ENCODE results near the gene OR10V1.
"Not testable (repeated sequence)": the region's sequence is repeated elsewhere in the genome, so short reads cannot be mapped to it uniquely, and the experiment has no call there.

Gene OR10V1

DNA sequence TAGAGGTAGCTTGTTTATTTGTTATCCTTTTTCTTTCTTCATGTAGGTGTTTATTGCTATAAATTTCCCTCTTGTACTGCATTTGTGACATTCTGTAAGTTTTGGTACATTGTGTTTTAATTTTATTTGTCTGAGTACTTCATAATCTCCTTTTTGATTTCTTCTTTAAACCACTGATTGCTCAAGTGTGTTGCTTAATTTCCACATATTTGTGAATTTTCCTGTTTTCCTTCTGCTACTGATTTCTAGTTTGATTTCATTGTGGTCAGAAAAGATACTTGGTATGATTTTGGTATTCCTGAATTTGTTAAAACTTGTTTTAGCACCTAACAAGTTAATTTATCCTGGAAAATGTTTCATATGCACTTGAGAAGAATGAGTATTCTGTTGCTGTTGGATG lies 15.1 kb downstream of the OR10V1 start:
- TF ChIP-seq, protein P1, sequence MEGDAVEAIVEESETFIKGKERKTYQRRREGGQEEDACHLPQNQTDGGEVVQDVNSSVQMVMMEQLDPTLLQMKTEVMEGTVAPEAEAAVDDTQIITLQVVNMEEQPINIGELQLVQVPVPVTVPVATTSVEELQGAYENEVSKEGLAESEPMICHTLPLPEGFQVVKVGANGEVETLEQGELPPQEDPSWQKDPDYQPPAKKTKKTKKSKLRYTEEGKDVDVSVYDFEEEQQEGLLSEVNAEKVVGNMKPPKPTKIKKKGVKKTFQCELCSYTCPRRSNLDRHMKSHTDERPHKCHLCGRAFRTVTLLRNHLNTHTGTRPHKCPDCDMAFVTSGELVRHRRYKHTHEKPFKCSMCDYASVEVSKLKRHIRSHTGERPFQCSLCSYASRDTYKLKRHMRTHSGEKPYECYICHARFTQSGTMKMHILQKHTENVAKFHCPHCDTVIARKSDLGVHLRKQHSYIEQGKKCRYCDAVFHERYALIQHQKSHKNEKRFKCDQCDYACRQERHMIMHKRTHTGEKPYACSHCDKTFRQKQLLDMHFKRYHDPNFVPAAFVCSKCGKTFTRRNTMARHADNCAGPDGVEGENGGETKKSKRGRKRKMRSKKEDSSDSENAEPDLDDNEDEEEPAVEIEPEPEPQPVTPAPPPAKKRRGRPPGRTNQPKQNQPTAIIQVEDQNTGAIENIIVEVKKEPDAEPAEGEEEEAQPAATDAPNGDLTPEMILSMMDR (IDR thresholded peaks at IDR 0.05; ENCODE audit: low read depth, low read length, missing control alignments): no peak
- no peak for DNase-seq (ENCODE audit: extremely low read depth, low read depth)

DNA sequence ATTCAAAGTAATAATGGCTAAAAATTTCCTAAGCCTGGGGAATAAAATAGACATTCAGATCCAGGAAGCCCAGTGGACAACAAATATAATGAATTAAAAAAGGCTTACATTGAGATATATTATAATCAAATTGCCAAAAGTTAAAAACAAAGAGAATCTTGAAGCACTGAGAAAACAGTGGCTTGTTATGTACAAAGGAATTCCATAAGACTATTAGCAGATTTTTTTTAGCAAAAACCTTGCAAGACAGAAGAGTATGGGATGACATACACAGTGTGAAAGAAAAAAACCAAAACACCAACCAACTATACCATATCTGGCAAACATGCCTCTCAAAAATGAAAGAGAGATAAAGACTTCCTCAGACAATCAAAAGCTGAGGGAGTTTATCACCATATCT lies 20.7 kb downstream of the OR10V1 start:
- DNase-seq (ENCODE audit: extremely low read depth, low read depth): no peak
- TF ChIP-seq, protein P1 (IDR thresholded peaks at IDR 0.05; ENCODE audit: low read depth, low read length, missing control alignments): no peak
- H3K4me3 ChIP-seq (replicated peaks; ENCODE audit: low read depth, low read length): no peak overlapping the region

More for the DNA sequence above, 15.1 kb downstream of the OR10V1 start:
- no peak overlapping the region for H3K4me3 ChIP-seq (replicated peaks; ENCODE audit: low read depth, low read length)

DNA sequence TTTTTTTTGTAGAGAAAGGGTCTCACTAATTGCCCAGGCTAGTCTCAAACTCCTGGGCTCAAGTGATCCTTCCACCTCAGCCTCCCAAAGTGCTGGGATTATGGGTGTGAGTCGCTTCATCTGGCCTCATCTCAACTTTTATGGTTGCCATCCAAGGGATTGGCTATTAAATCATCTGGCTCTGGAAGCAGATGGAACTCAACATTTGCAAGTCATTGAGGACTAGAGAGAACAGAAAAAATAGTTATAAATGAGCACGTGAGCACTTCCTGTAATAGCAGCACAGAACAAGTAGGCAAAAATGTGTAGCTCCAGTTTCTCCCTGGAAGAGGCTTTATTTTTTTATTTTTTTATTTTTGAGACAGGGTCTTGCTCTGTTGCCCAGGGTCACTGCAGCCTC lies 22.5 kb downstream of the OR10V1 start:
- DNase-seq (ENCODE audit: extremely low read depth, low read depth): no peak
- H3K4me3 ChIP-seq (replicated peaks; ENCODE audit: low read depth, low read length): no peak overlapping the region
- TF ChIP-seq, protein P1 (IDR thresholded peaks at IDR 0.05; ENCODE audit: low read depth, low read length, missing control alignments): no peak

DNA sequence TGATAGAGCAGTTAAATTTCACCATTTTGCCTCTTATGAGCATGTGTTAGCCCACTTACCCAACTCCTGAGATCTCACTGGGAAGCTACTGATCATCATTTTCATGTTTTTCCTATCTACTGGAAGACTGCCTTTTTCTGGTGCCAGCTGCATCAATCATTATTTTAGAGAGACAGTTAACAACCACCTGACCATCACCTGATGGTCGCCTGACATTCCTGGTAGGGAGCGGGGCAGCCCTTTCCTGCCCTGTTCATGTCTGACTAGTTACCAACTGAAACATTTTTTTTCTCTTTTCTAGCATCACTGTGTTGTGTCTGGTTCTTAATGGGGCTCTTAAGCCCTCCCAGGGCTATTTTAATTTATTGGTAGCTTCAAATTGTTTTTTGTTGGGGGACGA lies 24.6 kb downstream of the OR10V1 start:
- DNase-seq (ENCODE audit: extremely low read depth, low read depth): no peak
- TF ChIP-seq, protein P1 (IDR thresholded peaks at IDR 0.05; ENCODE audit: low read depth, low read length, missing control alignments): no peak
- no peak overlapping the region for H3K4me3 ChIP-seq (replicated peaks; ENCODE audit: low read depth, low read length)

GRCh38 chr11:59681260-59681725 lies 32.4 kb downstream of the OR10V1 start:
- not testable (repeated sequence) for DNase-seq (ENCODE audit: extremely low read depth, low read depth); H3K4me3 ChIP-seq (replicated peaks; ENCODE audit: low read depth, low read length)

DNA sequence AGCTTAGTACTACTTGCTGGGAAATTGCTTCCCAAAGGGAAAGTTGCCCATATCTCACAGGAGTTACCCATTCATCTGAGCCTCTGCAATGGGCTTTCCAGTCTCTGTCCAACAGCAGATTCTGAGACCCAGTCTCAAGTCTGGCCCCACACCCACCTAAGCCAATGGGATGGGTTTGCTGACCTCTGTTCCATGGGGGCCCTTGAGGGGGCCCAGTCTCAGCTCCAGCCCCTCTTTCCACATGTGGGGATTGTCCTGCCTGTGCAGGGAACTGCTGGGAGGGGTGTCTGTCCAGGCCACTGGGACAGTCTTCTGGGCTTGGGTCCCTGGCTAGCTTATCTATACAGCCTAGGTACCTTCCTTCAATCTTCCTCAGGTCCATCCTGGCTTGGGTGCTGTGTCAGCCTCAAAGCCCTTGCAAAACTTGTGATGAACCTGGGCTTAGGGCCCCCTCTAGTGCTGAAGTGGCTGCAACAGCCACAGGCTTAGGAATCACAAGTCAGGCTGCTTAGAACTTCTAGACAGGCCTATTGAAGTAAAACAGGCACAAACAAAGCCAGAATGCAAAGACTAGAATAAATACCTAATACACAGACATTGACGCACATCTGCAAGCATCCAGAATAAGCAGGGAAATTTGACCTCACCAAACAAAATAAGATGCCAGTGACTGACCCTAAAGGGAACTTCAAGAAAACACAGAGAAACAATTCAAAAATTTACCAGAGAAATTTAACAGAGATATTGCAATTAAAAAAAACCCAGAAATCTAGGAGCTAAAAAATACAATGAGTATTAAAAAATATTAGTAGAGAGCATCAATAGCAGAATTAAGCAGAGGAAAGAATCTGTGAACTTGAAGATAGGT lies 33.1 kb downstream of the OR10V1 start:
- H3K4me3 ChIP-seq (replicated peaks; ENCODE audit: low read depth, low read length): no peak overlapping the region
- TF ChIP-seq, protein P1 (IDR thresholded peaks at IDR 0.05; ENCODE audit: low read depth, low read length, missing control alignments): peak; percentile 84
- DNase-seq (ENCODE audit: extremely low read depth, low read depth): no peak

GRCh38 chr11:59679347-59679746 lies 34.3 kb downstream of the OR10V1 start:
- TF ChIP-seq, protein P1 (IDR thresholded peaks at IDR 0.05; ENCODE audit: low read depth, low read length, missing control alignments): no peak
- no peak overlapping the region for H3K4me3 ChIP-seq (replicated peaks; ENCODE audit: low read depth, low read length)
- DNase-seq (ENCODE audit: extremely low read depth, low read depth): no peak
